ENCODE results near the gene AHI1. TPM values are rescaled to one million over a fixed set of nuclear protein-coding genes. Genes with fewer than 3 reads are reported as not detected.

AHI1 gene
- total RNA-seq, 2 donors from 2014 or later: 27.6 to 29.0 TPM

GRCh38 chr6:135301304-135301703 is 196.2 kb downstream of the AHI1 start:
- peaks cover 6% of the 10 kb centered on the region for H3K36me3 Mint-ChIP-seq (ENCODE audit: low read depth)
- no peak overlapping the region for H3K27ac Mint-ChIP-seq
- DNase-seq (no peak), ATAC-seq (no peak)
- H3K27me3 Mint-ChIP-seq: no peaks in the 10 kb centered on the region
- H3K4me3 Mint-ChIP-seq: no peak overlapping the region
- no peaks in the 10 kb centered on the region for H3K4me1 Mint-ChIP-seq
- no peaks in the 10 kb centered on the region for H3K9me3 ChIP-seq (ENCODE audit: control insufficient read depth, low read length, poor library complexity, severe bottlenecking)

- no peak overlapping the region for H3K27ac Mint-ChIP-seq
- H3K4me3 Mint-ChIP-seq: no peak overlapping the region
- no peak for ATAC-seq
- no peaks in the 10 kb centered on the region for H3K4me1 Mint-ChIP-seq
- peaks cover 3% of the 10 kb centered on the region for H3K36me3 Mint-ChIP-seq (ENCODE audit: low read depth)
- no peaks in the 10 kb centered on the region for H3K27me3 Mint-ChIP-seq
- DNase-seq: no peak
- H3K9me3 ChIP-seq (ENCODE audit: control insufficient read depth, low read length, poor library complexity, severe bottlenecking): no peaks in the 10 kb centered on the region
Measured at GRCh38 chr6:135300576-135300975, 197.0 kb downstream of the AHI1 start.

- Mint-ChIP-seq H3K36me3 (ENCODE audit: low read depth) (peaks cover 3% of the 10 kb centered on the region), H3K4me3 (no peak overlapping the region), H3K27ac (no peak overlapping the region), H3K4me1 (no peaks in the 10 kb centered on the region), H3K27me3 (no peaks in the 10 kb centered on the region)
- DNase-seq (no peak), ATAC-seq (no peak)
- no peaks in the 10 kb centered on the region for H3K9me3 ChIP-seq (ENCODE audit: control insufficient read depth, low read length, poor library complexity, severe bottlenecking)
Measured at GRCh38 chr6:135299256-135299655, 198.3 kb downstream of the AHI1 start.

- Mint-ChIP-seq H3K4me3 (no peak overlapping the region), H3K36me3 (ENCODE audit: low read depth) (peaks cover 3% of the 10 kb centered on the region), H3K27me3 (no peaks in the 10 kb centered on the region), H3K27ac (no peak overlapping the region), H3K4me1 (no peaks in the 10 kb centered on the region)
- DNase-seq (no peak), ATAC-seq (no peak)
- H3K9me3 ChIP-seq (ENCODE audit: control insufficient read depth, low read length, poor library complexity, severe bottlenecking): no peaks in the 10 kb centered on the region
Measured at GRCh38 chr6:135298455-135298854, 199.1 kb downstream of the AHI1 start.

- no peak overlapping the region for H3K27ac Mint-ChIP-seq
- H3K4me3 Mint-ChIP-seq: no peak overlapping the region
- peaks cover 3% of the 10 kb centered on the region for H3K36me3 Mint-ChIP-seq (ENCODE audit: low read depth)
- ATAC-seq: no peak
- no peak for DNase-seq
- H3K4me1 Mint-ChIP-seq: no peaks in the 10 kb centered on the region
- H3K27me3 Mint-ChIP-seq: no peaks in the 10 kb centered on the region
- no peaks in the 10 kb centered on the region for H3K9me3 ChIP-seq (ENCODE audit: control insufficient read depth, low read length, poor library complexity, severe bottlenecking)
Measured at GRCh38 chr6:135296715-135297114, 200.8 kb downstream of the AHI1 start.

GRCh38 chr6:135295085-135295484 is 202.5 kb downstream of the AHI1 start:
- no peaks in the 10 kb centered on the region for H3K9me3 ChIP-seq (ENCODE audit: control insufficient read depth, low read length, poor library complexity, severe bottlenecking)
- DNase-seq: no peak
- H3K36me3 Mint-ChIP-seq (ENCODE audit: low read depth): peaks cover 3% of the 10 kb centered on the region
- H3K4me3 Mint-ChIP-seq: no peak overlapping the region
- no peaks in the 10 kb centered on the region for H3K4me1 Mint-ChIP-seq
- H3K27ac Mint-ChIP-seq: no peak overlapping the region
- H3K27me3 Mint-ChIP-seq: no peaks in the 10 kb centered on the region
- no peak for ATAC-seq

GRCh38 chr6:135291288-135292076 is 206.1 kb downstream of the AHI1 start:
- H3K27me3 Mint-ChIP-seq: no peaks in the 10 kb centered on the region
- no peak for DNase-seq
- no peaks in the 10 kb centered on the region for H3K36me3 Mint-ChIP-seq (ENCODE audit: low read depth)
- no peaks in the 10 kb centered on the region for H3K9me3 ChIP-seq (ENCODE audit: control insufficient read depth, low read length, poor library complexity, severe bottlenecking)
- no peak for ATAC-seq
- no peak overlapping the region for H3K4me3 Mint-ChIP-seq
- H3K4me1 Mint-ChIP-seq: no peaks in the 10 kb centered on the region
- no peak overlapping the region for H3K27ac Mint-ChIP-seq

GRCh38 chr6:135289816-135290215 is 207.7 kb downstream of the AHI1 start:
- no peaks in the 10 kb centered on the region for H3K27me3 Mint-ChIP-seq
- no peak overlapping the region for H3K4me3 Mint-ChIP-seq
- no peaks in the 10 kb centered on the region for H3K9me3 ChIP-seq (ENCODE audit: control insufficient read depth, low read length, poor library complexity, severe bottlenecking)
- no peaks in the 10 kb centered on the region for H3K4me1 Mint-ChIP-seq
- no peaks in the 10 kb centered on the region for H3K36me3 Mint-ChIP-seq (ENCODE audit: low read depth)
- no peak overlapping the region for H3K27ac Mint-ChIP-seq
- DNase-seq (no peak), ATAC-seq (no peak)

- no peak overlapping the region for H3K27ac Mint-ChIP-seq
- no peak for ATAC-seq
- no peak for DNase-seq
Measured at GRCh38 chr6:135286962-135287538, 210.5 kb downstream of the AHI1 start.

GRCh38 chr6:135285165-135285564 is 212.4 kb downstream of the AHI1 start:
- DNase-seq (no peak), ATAC-seq (no peak)
- Mint-ChIP-seq H3K36me3 (ENCODE audit: low read depth) (no peaks in the 10 kb centered on the region), H3K27me3 (peaks cover 2% of the 10 kb centered on the region), H3K27ac (no peak overlapping the region), H3K4me1 (no peaks in the 10 kb centered on the region), H3K4me3 (no peak overlapping the region)
- H3K9me3 ChIP-seq (ENCODE audit: control insufficient read depth, low read length, poor library complexity, severe bottlenecking): no peaks in the 10 kb centered on the region

More at GRCh38 chr6:135286962-135287538, 210.5 kb downstream of the AHI1 start:
- no peaks in the 10 kb centered on the region for H3K9me3 ChIP-seq (ENCODE audit: control insufficient read depth, low read length, poor library complexity, severe bottlenecking)
- H3K36me3 Mint-ChIP-seq (ENCODE audit: low read depth): no peaks in the 10 kb centered on the region
- H3K4me1 Mint-ChIP-seq: no peaks in the 10 kb centered on the region
- H3K4me3 Mint-ChIP-seq: no peak overlapping the region
- H3K27me3 Mint-ChIP-seq: no peaks in the 10 kb centered on the region

- Mint-ChIP-seq H3K4me1 (no peaks in the 10 kb centered on the region), H3K27me3 (peaks cover 7% of the 10 kb centered on the region)
Measured at GRCh38 chr6:135283926-135284325, 213.6 kb downstream of the AHI1 start.

GRCh38 chr6:135282395-135282794 is 215.1 kb downstream of the AHI1 start:
- no peak overlapping the region for H3K27ac Mint-ChIP-seq
- H3K27me3 Mint-ChIP-seq: peaks cover 7% of the 10 kb centered on the region
- H3K4me1 Mint-ChIP-seq: no peaks in the 10 kb centered on the region
- H3K9me3 ChIP-seq (ENCODE audit: control insufficient read depth, low read length, poor library complexity, severe bottlenecking): no peaks in the 10 kb centered on the region
- no peak overlapping the region for H3K4me3 Mint-ChIP-seq
- no peaks in the 10 kb centered on the region for H3K36me3 Mint-ChIP-seq (ENCODE audit: low read depth)
- ATAC-seq (no peak), DNase-seq (no peak)

More at GRCh38 chr6:135283926-135284325, 213.6 kb downstream of the AHI1 start:
- Mint-ChIP-seq H3K4me3 (no peak overlapping the region), H3K36me3 (ENCODE audit: low read depth) (no peaks in the 10 kb centered on the region), H3K27ac (no peak overlapping the region)
- no peak for DNase-seq
- H3K9me3 ChIP-seq (ENCODE audit: control insufficient read depth, low read length, poor library complexity, severe bottlenecking): no peaks in the 10 kb centered on the region
- no peak for ATAC-seq

- Mint-ChIP-seq H3K27me3 (peaks cover 7% of the 10 kb centered on the region), H3K4me1 (no peaks in the 10 kb centered on the region), H3K36me3 (ENCODE audit: low read depth) (no peaks in the 10 kb centered on the region), H3K27ac (no peak overlapping the region), H3K4me3 (no peak overlapping the region)
- no peak for ATAC-seq
- DNase-seq: no peak
- no peaks in the 10 kb centered on the region for H3K9me3 ChIP-seq (ENCODE audit: control insufficient read depth, low read length, poor library complexity, severe bottlenecking)
Measured at GRCh38 chr6:135281964-135282363, 215.6 kb downstream of the AHI1 start.

GRCh38 chr6:135281227-135281626 is 216.3 kb downstream of the AHI1 start:
- H3K4me1 Mint-ChIP-seq: no peaks in the 10 kb centered on the region
- peaks cover 7% of the 10 kb centered on the region for H3K27me3 Mint-ChIP-seq

More at GRCh38 chr6:135281227-135281626, 216.3 kb downstream of the AHI1 start:
- Mint-ChIP-seq H3K27ac (no peak overlapping the region), H3K36me3 (ENCODE audit: low read depth) (no peaks in the 10 kb centered on the region), H3K4me3 (no peak overlapping the region)
- no peak for DNase-seq
- no peak for ATAC-seq
- no peaks in the 10 kb centered on the region for H3K9me3 ChIP-seq (ENCODE audit: control insufficient read depth, low read length, poor library complexity, severe bottlenecking)
